ENCODE results near the gene SORL1-AS1. TPM values are rescaled to one million over a fixed set of nuclear protein-coding genes. Genes with fewer than 3 reads are reported as not detected.
"Not testable (repeated sequence)": the region's sequence is repeated elsewhere in the genome, so short reads cannot be mapped to it uniquely, and the experiment has no call there.

Gene SORL1-AS1

DNA sequence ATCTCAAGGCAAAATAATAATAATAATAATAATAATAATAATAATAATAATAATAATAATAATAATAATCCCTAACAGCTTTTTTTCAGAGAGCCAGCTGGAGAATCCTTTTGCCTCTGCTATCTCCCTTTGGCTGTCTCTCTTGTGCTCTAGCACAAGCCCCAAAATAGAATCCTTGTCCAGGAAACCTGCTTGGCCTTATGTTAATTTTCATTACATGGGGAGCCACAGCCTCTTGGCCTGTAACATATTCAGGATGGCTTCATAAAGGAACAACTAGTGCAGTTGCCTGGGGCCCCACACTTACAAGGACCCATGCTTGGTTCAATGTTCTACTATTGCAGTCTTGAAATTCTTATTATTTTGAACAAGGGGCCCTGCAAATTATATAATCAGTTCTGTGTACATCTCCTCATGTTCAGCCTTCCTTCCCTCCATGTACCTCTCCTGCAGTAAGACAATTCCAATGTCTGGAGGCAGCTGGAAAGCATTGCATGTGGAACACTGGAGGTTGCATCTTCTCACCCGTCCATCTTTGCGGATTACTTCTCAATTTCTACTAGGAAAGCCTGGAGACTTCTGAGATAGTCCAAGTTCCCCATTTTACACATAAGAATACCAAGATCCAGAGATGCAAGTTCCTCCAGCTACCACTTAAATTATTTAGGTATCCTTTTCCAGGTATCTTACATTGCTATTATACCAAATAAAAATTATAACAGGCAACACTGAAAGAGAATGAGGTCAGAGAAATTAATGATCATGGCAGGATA lies 38.4 kb downstream of the SORL1-AS1 start:
- intact Hi-C loops (cut with DNase I), result no loop called here
- no peak for DNase-seq (ENCODE audit: low spot score)

DNA sequence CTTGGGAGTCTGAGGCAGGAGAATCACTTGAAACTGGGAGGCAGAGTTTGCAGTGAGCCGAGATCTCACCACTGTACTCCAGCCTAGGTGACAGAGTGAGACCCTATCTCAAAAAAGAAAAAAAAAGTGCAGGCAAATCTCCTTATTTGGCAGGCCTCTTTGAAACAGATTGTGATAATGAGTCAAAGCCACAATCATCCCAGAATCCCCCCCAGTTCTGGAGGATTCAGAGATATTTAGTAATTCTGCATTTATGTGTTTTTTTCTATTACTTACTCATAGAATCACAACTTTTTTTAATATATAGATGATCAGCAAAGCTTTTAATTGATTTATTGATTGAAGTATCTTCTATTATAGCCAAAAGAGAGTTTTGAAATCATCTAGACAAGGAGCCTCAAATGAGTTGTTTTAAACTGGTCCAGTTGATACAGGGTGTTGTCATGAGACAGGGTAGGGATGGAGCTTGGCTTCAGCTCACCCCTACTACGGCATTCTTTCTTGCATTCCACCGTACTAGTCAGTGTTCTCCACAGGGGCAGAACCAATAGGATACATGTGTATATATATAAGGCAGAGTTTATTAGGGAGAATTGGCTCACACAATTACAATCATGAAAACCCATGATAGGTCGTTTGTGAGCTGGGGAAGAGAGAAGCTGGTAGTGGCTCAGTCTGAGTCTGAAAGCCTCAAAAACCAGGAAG lies 39.9 kb downstream of the SORL1-AS1 start:
- no peak for DNase-seq (ENCODE audit: low spot score)
- intact Hi-C loops (cut with DNase I), result no loop called here

DNA sequence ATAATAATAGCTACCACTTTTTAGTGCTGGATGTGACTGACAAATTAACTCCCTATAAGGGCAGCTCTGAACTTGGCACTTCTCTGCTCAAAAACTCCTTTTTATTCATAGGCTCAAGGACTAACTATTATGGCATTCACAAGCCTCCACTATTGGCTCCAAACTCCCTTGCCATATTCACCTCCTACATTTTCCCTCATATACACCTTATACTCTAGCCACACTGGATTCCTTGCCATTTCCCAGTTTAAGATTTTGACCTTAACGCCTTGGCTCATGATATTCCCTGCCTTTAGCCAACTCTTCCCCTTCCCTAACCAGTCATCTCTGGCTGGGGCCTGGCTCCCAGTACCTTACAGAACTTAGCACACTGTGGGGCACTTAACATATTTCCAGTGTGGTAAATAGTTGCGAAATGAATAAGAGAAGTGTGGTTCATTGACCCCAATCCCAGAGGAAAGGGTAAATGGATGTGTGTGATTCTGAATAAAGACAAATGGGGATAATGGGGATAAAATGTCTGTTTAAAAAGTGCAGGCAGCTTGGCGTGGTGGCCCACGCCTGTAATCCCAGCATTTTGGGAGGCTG lies 40.7 kb downstream of the SORL1-AS1 start:
- DNase-seq (ENCODE audit: low spot score), result no peak
- intact Hi-C loops (cut with DNase I), result no loop called here

DNA sequence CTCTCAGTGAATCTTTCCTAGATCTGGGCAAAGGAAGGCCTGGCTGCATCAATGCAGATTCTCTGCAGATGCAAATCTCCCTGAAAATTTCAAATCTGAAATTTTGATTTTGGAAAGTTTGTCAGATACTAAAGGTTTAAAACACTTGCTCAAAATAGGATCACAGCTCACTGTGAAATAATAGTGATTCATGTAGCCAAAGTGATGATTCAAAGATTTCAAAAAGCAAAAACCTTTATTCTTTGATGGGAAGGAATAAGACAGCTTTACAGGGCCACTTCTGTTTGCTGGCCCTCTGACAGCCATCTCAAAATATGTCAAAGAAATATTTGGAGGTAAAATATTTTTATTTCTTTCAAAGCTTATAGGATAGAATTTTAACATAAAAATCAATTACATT lies 41.4 kb downstream of the SORL1-AS1 start:
- intact Hi-C loops (cut with DNase I), result not testable (repeated sequence)

DNA sequence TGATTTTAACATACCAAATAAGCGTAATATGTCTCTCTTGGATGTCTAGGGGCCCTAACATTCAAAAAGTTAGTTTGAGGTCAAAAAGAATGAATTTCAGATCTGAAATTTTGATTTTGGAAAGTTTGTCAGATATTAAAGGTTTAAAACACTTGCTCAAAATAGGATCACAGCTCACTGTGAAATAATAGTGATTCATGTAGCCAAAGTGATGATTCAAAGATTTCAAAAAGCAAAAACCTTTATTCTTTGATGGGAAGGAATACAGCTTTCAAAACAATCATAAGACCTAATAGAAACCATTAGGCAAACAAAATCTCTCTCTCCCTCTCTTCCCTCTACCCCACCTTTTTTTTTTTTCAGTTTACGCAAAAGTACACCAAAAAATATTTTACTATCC lies 42.7 kb downstream of the SORL1-AS1 start:
- intact Hi-C loops (cut with DNase I); DNase-seq (ENCODE audit: low spot score): not testable (repeated sequence)

More for the DNA sequence above, 41.4 kb downstream of the SORL1-AS1 start:
- not testable (repeated sequence) for DNase-seq (ENCODE audit: low spot score)

DNA sequence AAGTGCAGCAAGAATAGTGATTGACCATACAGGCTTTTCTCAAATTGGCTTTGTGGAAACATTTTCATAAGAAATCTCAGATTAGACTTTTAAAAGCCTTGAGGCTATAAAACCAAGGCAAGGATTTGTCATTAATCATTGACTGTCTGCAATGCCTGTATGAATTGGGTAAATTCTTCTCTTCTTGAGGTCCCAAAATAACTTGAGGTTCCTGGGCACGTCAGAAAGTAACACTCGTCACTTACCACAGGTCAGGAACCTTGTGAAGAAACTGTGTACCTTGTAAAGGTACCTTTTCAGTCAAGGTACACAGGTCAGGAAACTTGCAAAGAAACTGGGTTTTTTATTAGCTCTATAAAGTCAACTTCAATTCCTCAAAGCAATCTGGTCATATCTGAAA lies 43.9 kb downstream of the SORL1-AS1 start:
- intact Hi-C loops (cut with DNase I), result no loop called here
- DNase-seq (ENCODE audit: low spot score), result no peak

DNA sequence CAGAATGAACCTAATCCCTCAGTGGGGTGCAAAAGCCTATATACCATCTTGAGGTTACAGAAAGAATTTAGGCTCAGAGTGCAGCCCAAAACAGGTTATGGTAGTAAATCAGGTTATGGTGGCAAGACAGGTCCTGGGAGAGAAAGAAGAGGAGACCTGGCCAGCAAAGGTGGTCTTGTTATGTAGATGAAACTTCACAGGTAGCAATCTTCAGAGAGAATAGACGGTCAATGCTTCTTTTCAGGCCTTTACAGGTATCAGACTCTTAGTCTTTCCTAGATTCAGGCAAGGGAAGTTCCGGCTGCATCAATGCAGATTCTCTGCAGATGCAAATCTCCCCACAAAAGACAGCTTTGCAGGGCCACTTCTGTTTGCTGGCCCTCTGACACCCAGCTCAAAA lies 46.5 kb downstream of the SORL1-AS1 start:
- no peak for DNase-seq (ENCODE audit: low spot score)
- intact Hi-C loops (cut with DNase I), result no loop called here

DNA sequence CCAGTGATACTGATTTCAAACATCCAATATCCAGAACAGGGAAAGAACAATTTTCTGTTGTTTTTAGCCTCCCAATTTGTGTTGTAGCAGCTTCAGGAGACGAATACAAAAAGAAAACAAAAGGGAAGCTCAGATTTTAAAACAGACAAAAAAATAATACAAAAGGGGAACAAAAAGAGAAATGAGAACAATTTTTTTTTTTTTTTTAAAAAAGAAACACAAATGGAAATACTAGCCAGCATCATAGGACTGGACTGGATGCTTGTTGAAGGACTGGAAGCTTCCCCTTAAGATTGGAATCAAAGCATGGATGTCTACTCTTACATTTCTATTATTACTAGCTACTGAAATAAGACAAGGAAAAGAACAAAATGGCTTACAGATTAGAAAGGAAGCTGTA lies 47.1 kb downstream of the SORL1-AS1 start:
- DNase-seq (ENCODE audit: low spot score), result no peak
- intact Hi-C loops (cut with DNase I), result no loop called here

DNA sequence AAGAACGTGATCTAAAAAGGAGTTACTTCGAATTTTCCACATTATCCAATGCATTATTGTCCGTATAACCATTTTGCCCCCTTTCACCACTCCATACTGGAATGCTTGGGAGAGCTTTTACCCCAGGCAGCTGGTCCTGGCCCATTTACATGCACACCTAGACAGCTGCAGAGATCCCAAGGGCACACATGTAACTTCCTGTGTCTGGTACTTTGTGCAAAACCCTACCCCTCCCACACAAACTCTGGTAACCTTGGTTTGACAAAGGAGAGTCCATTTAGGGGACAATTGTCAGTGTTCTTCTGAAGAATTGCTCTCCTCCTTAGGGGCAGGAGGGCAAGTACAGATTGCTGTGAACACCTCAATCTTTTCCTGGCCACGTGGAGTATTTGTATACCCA lies 58.0 kb downstream of the SORL1-AS1 start:
- DNase-seq (ENCODE audit: low spot score), result no peak
- intact Hi-C loops (cut with DNase I), result loop anchor here (5.0 kb wide), 1 partner anchor 33 kb away; no protein-coding TSS in a partner anchor

DNA sequence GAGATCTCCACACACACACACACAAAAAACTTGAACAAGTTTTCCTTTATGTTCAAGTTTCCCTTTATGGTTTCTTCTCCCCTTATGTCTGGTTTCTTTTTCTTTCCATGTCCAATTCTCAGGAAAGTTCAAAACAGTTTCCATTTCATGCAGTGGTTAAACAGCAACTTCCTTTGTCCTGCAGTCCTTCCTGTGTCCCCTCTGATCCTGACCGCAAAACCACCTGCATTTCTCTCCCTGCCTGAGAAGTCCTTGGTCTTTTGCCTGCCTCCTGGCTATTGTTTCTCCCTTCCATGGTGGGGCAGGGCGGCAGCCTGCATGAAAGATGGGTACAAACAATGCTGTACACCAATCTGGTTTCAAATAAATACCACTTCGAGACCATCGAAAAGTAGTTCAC lies 58.9 kb downstream of the SORL1-AS1 start:
- DNase-seq (ENCODE audit: low spot score), result no peak
- intact Hi-C loops (cut with DNase I), result loop anchor here (5.0 kb wide), 1 partner anchor 33 kb away; no protein-coding TSS in a partner anchor

DNA sequence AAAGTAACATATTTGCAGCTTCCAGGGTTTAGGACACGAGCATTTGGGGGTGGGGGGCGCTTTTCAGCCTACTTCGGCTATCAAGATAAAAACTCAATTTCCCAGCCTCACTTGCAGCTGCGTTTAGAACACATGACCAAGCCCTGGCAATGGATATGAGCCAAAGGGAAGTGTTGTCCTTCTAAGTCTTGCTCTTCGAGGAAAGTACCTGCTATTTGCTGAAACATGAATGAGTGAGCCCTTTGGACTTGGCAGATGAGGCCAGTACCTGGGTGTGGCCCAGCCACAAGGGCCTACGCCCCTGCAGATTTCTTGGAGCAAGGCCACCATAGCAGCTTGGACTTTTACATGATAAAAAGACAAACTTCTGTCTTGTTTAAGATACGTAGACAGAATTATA lies 60.9 kb downstream of the SORL1-AS1 start:
- intact Hi-C loops (cut with DNase I), result loop anchor here (5.0 kb wide), 1 partner anchor 35 kb away; no protein-coding TSS in a partner anchor
- no peak for DNase-seq (ENCODE audit: low spot score)

DNA sequence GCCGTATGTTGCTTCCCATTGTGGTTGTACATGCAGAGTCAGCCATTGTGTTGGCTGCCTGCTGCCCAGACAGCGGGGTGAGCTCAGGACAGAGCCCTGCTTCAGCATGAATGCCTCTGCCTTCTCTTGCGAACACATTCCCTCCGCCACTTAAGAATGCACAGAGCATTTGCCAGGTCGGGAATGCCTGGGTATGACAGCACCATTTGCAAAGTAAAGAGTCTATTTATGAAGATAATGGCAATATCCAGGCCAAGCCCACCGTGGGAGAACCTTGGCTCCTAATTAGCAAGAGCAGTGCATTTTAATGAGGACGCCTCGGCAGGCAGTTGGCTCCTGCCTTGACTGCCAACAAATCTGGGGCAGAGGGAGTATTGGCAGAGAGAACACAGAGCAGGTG lies 63.1 kb downstream of the SORL1-AS1 start:
- DNase-seq (ENCODE audit: low spot score), result peak; percentile 81
- intact Hi-C loops (cut with DNase I), result loop anchor here (5.0 to 10.0 kb wide), 2 partner anchors 38 to 75 kb away; no protein-coding TSS in a partner anchor

Other genes with a start within 250 kb of the SORL1-AS1 start
- 20.6 TPM for gene SC5D, start 160.2 kb downstream of the SORL1-AS1 start, total RNA-seq
- gene SORL1, start 653 bp downstream of the SORL1-AS1 start, total RNA-seq, result 8.0 TPM

Measured in cardiac septum (tissue), 1 donor.